ENCODE data around the gene ANKDD1B. TPM values are rescaled to one million over a fixed set of nuclear protein-coding genes. Genes with fewer than 3 reads are reported as not detected.

Gene ANKDD1B
- total RNA-seq, 1 experiment from 2014 or later: 0.10 TPM

DNA sequence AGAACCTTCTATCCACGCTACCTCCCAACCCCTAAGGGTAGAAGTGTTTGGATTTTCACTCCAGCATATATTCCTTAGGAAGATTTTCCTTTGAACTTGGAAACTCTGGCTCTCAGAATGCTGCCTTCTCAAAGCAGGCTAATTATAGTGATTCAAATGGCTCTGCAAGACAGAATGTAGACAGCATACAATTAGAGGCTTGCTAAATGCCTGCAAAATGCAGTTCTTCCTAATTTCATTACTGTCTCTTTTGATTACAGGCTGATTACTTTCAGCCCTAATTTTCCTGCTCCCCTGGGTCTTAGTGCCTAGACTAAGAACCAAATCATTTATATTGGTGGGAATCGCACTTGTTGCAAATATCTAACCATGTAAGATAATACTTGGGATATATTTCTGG, 50.8 kb downstream of the ANKDD1B start:
- no peaks in the 10 kb centered on the region; the same call in 1 of the 2 replicates for H3K4me1 ChIP-seq (ENCODE audit: control insufficient read depth, insufficient read depth, low read length)
- DNase-seq (ENCODE audit: low read depth, low spot score): no peak
- no peak overlapping the region for H3K27ac ChIP-seq (ENCODE audit: low read length)
- CTCF ChIA-PET: no interaction called here
- ATAC-seq: no peak
- H3K27me3 ChIP-seq (ENCODE audit: control insufficient read depth, insufficient read depth, low read length): no peaks in the 10 kb centered on the region
- TF ChIP-seq, protein P1, sequence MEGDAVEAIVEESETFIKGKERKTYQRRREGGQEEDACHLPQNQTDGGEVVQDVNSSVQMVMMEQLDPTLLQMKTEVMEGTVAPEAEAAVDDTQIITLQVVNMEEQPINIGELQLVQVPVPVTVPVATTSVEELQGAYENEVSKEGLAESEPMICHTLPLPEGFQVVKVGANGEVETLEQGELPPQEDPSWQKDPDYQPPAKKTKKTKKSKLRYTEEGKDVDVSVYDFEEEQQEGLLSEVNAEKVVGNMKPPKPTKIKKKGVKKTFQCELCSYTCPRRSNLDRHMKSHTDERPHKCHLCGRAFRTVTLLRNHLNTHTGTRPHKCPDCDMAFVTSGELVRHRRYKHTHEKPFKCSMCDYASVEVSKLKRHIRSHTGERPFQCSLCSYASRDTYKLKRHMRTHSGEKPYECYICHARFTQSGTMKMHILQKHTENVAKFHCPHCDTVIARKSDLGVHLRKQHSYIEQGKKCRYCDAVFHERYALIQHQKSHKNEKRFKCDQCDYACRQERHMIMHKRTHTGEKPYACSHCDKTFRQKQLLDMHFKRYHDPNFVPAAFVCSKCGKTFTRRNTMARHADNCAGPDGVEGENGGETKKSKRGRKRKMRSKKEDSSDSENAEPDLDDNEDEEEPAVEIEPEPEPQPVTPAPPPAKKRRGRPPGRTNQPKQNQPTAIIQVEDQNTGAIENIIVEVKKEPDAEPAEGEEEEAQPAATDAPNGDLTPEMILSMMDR (IDR thresholded peaks at IDR 0.05): no peak
- TF ChIP-seq SIN3A (IDR thresholded peaks at IDR 0.05; ENCODE audit: borderline replicate concordance, insufficient read depth, low read depth, low read length) (no peak), POLR2AphosphoS5 (IDR thresholded peaks at IDR 0.05; ENCODE audit: low read depth, low read length) (no peak), TCF7L2 (IDR thresholded peaks at IDR 0.05; ENCODE audit: low read depth, low read length) (no peak)
- TF ChIP-seq, protein P2, sequence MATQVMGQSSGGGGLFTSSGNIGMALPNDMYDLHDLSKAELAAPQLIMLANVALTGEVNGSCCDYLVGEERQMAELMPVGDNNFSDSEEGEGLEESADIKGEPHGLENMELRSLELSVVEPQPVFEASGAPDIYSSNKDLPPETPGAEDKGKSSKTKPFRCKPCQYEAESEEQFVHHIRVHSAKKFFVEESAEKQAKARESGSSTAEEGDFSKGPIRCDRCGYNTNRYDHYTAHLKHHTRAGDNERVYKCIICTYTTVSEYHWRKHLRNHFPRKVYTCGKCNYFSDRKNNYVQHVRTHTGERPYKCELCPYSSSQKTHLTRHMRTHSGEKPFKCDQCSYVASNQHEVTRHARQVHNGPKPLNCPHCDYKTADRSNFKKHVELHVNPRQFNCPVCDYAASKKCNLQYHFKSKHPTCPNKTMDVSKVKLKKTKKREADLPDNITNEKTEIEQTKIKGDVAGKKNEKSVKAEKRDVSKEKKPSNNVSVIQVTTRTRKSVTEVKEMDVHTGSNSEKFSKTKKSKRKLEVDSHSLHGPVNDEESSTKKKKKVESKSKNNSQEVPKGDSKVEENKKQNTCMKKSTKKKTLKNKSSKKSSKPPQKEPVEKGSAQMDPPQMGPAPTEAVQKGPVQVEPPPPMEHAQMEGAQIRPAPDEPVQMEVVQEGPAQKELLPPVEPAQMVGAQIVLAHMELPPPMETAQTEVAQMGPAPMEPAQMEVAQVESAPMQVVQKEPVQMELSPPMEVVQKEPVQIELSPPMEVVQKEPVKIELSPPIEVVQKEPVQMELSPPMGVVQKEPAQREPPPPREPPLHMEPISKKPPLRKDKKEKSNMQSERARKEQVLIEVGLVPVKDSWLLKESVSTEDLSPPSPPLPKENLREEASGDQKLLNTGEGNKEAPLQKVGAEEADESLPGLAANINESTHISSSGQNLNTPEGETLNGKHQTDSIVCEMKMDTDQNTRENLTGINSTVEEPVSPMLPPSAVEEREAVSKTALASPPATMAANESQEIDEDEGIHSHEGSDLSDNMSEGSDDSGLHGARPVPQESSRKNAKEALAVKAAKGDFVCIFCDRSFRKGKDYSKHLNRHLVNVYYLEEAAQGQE (IDR thresholded peaks at IDR 0.05; ENCODE audit: insufficient read depth in 1 of 2, low read depth in 2 of 2, low read length in 1 of 2): no peak
- intact Hi-C loops (cut with micrococcal nuclease; ENCODE audit: unreplicated experiment) (no loop called here), in situ Hi-C loops (cut with HindIII; ENCODE audit: low pct_unique_long_range_greater_than_20kb, low sequenced_read_pairs) (no loop called here)
- no TSS peak for BruUV-seq (replicated peaks)
- no peak overlapping the region for H3K4me3 ChIP-seq (ENCODE audit: low read depth in 2 of 2, low read length in 2 of 2)
- H3K9me3 ChIP-seq (ENCODE audit: control insufficient read depth, insufficient read depth, low read depth, low read length): no peaks in the 10 kb centered on the region
- no peaks in the 10 kb centered on the region for H3K36me3 ChIP-seq (ENCODE audit: control insufficient read depth, insufficient read depth, low read length)
- POLR2A ChIA-PET: no interaction called here

DNA sequence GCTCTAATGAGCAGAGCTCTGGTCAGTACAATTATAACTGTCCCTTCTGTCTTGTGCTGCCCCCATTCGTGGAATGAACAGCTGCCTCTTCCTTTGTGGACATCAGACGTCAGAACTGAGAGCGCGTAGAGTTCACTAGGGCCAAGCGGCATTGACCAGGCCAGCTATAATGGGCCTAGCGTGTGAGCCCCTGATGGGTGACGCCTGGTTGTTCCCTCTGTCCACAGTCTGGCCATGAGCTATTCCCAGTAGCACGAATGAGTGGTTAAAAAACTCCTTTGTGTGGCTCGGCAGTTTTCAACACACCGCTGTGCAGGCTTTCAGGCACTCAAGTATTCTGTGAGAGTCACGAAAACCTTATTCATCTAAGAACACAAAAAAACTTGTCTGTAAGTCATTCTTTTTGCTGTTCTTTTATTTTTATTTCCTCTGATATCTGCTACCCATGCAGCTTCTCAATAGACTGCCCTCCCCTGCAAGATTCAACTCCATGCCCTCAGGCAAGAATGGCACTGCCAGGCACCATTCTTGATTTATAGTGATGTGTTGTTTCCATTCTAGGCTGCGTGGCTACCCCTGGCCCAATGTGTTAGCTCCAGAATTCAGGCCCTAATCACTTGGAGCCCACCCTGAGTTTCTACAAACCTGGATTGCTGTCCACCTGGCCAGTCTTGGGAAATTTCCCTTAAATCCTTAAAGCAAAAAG, 52.5 kb downstream of the ANKDD1B start:
- POLR2A ChIA-PET: interaction anchor here (0.5 kb wide), 1 partner anchor 80 kb away, joined by 4 read pairs; no protein-coding TSS in a partner anchor

More for the DNA sequence above, 52.5 kb downstream of the ANKDD1B start:
- no TSS peak for BruUV-seq (replicated peaks)
- H3K9me3 ChIP-seq (ENCODE audit: control insufficient read depth, insufficient read depth, low read depth, low read length): no peaks in the 10 kb centered on the region
- no peaks in the 10 kb centered on the region; the same call in none of the 2 replicates for H3K4me1 ChIP-seq (ENCODE audit: control insufficient read depth, insufficient read depth, low read length)
- no peak overlapping the region for H3K27ac ChIP-seq (ENCODE audit: low read length)
- CTCF ChIA-PET: interaction anchor here (0.7 kb wide), 1 partner anchor 17 kb away, joined by 3 read pairs; no protein-coding TSS in a partner anchor
- ATAC-seq (no peak), DNase-seq (ENCODE audit: low read depth, low spot score) (no peak)
- intact Hi-C loops (cut with micrococcal nuclease; ENCODE audit: unreplicated experiment): no loop called here
- H3K27me3 ChIP-seq (ENCODE audit: control insufficient read depth, insufficient read depth, low read length): no peaks in the 10 kb centered on the region
- H3K36me3 ChIP-seq (ENCODE audit: control insufficient read depth, insufficient read depth, low read length): no peaks in the 10 kb centered on the region
- H3K4me3 ChIP-seq (ENCODE audit: low read depth in 2 of 2, low read length in 2 of 2): no peak overlapping the region
- TF ChIP-seq, protein P1 (IDR thresholded peaks at IDR 0.05): no peak
- TF ChIP-seq TCF7L2 (IDR thresholded peaks at IDR 0.05; ENCODE audit: low read depth, low read length) (no peak), SIN3A (IDR thresholded peaks at IDR 0.05; ENCODE audit: borderline replicate concordance, insufficient read depth, low read depth, low read length) (no peak), POLR2AphosphoS5 (IDR thresholded peaks at IDR 0.05; ENCODE audit: low read depth, low read length) (no peak)
- TF ChIP-seq, protein P2 (IDR thresholded peaks at IDR 0.05; ENCODE audit: insufficient read depth in 1 of 2, low read depth in 2 of 2, low read length in 1 of 2): no peak
- in situ Hi-C loops (cut with HindIII; ENCODE audit: low pct_unique_long_range_greater_than_20kb, low sequenced_read_pairs): no loop called here

Measured in Panc1 (cell line).